IPS-18a (cell line): ENCODE data around the gene RB1.

Experiments used
- H3K27ac ChIP-seq: one replicate; pipeline ENCODE4 v1.5.1; 2013; ENCODE audit warnings: low read length
- H3K27me3 ChIP-seq: one replicate; pipeline ENCODE4 v1.6.1; 2013; ENCODE audit warnings: mild to moderate bottlenecking, low read length; ENCODE audit not compliant: control insufficient read depth, insufficient read depth
- H3K36me3 ChIP-seq: one replicate; pipeline ENCODE4 v1.6.1; 2013; ENCODE audit warnings: low read depth, low read length; ENCODE audit not compliant: control insufficient read depth
- H3K4me1 ChIP-seq: one replicate; pipeline ENCODE4 v1.6.1; 2013; ENCODE audit warnings: low read depth, low read length; ENCODE audit not compliant: control insufficient read depth
- H3K4me3 ChIP-seq: one replicate; pipeline ENCODE4 v1.5.1; 2013; ENCODE audit warnings: low read length
- H3K9ac ChIP-seq: one replicate; pipeline ENCODE4 v1.6.1; 2013; ENCODE audit warnings: mild to moderate bottlenecking, low read length, moderate library complexity
- H3K9me3 ChIP-seq: one replicate; pipeline ENCODE4 v1.6.1; 2013; ENCODE audit warnings: low read depth, low read length; ENCODE audit not compliant: control insufficient read depth

The RB1 gene

GRCh38 chr13:48528720-48529119 is 225.2 kb downstream of the RB1 start:
- Histone ChIP-seq H3K4me3 (no peak overlapping the region), H3K36me3 (no peaks in the 10 kb centered on the region), H3K4me1 (no peaks in the 10 kb centered on the region), H3K9me3 (no peaks in the 10 kb centered on the region), H3K9ac (no peak overlapping the region), H3K27ac (no peak overlapping the region), H3K27me3 (no peaks in the 10 kb centered on the region)

GRCh38 chr13:48530833-48531232 is 227.3 kb downstream of the RB1 start:
- Histone ChIP-seq H3K27me3 (no peaks in the 10 kb centered on the region), H3K27ac (no peak overlapping the region), H3K9me3 (no peaks in the 10 kb centered on the region), H3K4me1 (no peaks in the 10 kb centered on the region), H3K4me3 (no peak overlapping the region), H3K36me3 (no peaks in the 10 kb centered on the region), H3K9ac (no peak overlapping the region)
